Smooth muscle cell of bladder (primary cell): ENCODE data around the gene TAPBPL. TPM values are rescaled to one million over a fixed set of nuclear protein-coding genes. Genes with fewer than 3 reads are reported as not detected.

Source experiments
- total RNA-seq: library from RNA; depleted of rRNA; stranded (reverse); fragments of >200 nt; gene quantifications from 2 replicates; pipeline ENCODE4 v1.2.3, GENCODE V29; 2014

TAPBPL gene, protein sequence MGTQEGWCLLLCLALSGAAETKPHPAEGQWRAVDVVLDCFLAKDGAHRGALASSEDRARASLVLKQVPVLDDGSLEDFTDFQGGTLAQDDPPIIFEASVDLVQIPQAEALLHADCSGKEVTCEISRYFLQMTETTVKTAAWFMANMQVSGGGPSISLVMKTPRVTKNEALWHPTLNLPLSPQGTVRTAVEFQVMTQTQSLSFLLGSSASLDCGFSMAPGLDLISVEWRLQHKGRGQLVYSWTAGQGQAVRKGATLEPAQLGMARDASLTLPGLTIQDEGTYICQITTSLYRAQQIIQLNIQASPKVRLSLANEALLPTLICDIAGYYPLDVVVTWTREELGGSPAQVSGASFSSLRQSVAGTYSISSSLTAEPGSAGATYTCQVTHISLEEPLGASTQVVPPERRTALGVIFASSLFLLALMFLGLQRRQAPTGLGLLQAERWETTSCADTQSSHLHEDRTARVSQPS
- total RNA-seq, result 8.5 and 11.8 TPM in 2 replicates

DNA sequence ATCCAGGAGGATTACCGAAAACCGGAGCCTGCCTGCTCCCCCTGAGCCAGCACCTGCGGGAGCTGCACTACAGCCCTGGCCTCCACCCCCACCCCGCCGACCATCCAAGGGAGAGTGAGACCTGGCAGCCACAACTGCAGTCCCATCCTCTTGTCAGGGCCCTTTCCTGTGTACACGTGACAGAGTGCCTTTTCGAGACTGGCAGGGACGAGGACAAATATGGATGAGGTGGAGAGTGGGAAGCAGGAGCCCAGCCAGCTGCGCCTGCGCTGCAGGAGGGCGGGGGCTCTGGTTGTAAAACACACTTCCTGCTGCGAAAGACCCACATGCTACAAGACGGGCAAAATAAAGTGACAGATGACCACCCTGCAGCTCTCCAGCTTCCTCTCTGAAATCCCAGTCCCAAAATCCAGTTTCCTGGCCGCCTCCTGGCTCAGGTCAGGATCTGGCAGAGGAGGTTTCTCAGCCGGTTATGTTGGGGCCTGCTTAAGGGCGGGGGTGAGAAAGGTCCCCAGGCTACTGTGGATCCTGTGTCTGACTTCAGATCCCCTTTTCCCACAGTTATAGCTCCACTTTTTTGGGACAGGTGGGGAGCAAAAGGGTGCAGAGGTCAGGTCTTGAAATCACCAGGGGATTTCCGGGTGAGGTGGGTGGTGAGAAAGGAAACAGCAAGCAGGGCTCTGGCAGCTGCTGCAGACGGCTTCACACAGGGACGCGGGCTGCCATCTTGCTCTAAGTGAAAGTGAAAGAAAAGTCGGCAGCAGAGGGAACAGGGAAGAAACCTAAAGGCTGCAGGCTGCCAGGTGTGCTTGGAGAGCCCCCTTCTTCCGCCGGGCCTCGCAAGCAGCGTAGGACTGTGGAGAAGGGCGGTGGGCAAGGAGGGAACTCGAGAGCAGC lies at the start of gene TAPBPL:
Gene TAPBPL, plus strand, starts transcription at position 695 of the 897 bp plus-strand sequence. CDS start 207 bp downstream, outside the sequence.

DNA sequence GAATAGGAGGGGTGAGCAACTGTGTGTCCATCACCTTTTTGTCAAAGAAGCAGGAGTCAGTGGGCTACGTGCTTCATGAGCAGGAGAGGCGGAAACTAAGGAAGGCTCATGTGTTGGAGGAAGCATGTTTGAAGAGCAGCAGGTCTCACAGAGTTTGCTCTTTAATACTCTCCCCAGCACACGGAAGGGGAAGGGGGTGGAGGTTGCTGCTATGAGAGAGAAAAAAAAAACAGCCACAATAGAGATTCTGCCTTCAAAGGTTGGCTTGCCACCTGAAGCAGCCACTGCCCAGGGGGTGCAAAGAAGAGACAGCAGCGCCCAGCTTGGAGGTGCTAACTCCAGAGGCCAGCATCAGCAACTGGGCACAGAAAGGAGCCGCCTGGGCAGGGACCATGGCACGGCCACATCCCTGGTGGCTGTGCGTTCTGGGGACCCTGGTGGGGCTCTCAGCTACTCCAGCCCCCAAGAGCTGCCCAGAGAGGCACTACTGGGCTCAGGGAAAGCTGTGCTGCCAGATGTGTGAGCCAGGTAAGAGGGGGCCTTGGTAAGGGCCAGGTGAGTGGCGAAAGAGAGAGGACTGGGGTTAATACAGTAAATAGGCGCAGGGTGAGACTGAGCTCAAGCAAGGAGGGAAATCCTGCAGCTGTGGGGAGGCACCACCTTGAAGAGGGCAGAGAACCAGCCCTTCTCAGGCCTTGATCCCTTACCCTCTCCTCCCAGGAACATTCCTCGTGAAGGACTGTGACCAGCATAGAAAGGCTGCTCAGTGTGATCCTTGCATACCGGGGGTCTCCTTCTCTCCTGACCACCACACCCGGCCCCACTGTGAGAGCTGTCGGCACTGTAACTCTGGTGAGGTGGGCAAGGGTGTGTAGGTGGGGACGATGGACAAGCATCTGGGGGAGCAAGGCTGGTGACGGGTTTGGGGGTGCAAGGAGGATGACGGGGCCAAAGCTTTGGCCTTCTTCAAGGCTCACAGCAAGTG lies 6.8 kb upstream of the TAPBPL start, which contains the start of gene CD27:
Gene CD27, plus strand, starts transcription at position 252 of the 985 bp plus-strand sequence. Its CDS starts 141 bp downstream, at position 393.

DNA sequence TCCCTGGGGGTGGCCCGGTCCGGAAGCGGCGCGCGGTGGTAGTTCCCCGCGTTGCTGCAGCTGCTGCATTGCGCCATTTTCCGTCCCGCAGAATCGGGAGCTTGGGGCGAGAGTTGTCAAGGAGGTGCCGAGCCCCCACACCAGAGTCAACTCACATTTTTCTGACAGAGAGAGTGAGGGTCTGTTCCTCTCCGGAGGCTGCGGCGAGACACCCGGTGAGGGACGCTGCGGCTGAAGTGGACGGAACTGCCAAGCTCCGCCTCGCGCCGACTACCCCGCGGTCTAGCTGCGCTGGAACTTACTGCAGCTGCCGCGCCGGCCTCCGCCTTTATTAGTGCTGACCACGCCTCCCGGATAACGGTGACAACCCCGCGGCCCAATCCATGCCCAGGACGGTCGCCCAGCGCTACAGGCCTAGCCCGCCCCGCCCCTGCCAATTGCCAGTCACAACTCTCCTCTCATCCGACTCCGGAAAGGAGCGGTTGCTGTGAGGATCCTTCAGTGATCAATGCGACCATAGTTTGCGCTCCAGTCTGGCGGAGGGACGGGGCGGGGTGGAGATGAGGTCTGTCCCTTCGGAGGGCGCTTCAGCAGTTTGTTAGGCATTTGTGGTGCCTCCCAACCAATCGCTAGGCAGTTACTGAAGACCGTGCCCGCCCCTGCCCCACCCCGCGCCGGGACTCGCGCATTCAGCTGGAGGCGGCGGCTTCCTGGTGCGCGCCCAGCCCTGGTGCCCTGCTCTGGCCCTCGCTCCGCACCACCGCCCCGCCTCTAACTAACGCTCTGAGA lies 18.7 kb downstream of the TAPBPL start, which contains the start of gene VAMP1:
Gene VAMP1, minus strand, starts transcription at position 303 of the 789 bp plus-strand sequence. Its CDS starts 146 bp downstream, at position 157.

DNA sequence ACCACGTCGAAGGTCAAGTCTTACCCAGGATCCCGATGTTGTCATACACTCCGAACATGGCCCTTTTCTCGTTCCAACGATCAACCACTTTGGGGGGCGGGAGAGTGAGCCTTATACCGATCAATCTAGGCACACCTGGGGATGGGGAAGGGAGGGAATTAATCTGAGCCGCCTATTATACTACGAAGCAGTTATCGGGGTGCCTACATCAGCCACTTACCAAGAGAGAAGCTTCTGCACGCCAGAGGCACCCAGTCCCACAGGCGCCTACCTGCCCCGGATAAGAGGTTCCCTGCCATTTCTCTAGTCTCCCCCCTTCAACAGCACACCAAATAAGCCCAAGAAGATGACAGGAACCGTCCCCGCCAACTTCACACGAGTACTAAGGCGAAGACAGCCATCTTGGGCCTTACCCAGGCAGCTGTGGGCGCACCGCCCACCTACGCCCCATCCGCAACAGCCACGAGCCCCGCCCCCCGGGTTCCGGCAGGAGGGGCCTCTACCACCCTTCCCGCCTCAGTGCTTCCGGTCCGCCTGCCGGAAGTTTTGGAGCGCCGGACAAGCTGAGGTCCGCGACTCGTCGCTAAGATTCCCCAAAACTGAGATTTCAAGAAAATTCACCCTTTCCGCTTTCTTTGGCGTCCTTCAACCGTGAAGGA lies 41.1 kb downstream of the TAPBPL start, which contains the start of gene MRPL51:
Gene MRPL51, minus strand, starts transcription at position 425 of the 659 bp plus-strand sequence. Its CDS starts 126 bp downstream, at position 299.

DNA sequence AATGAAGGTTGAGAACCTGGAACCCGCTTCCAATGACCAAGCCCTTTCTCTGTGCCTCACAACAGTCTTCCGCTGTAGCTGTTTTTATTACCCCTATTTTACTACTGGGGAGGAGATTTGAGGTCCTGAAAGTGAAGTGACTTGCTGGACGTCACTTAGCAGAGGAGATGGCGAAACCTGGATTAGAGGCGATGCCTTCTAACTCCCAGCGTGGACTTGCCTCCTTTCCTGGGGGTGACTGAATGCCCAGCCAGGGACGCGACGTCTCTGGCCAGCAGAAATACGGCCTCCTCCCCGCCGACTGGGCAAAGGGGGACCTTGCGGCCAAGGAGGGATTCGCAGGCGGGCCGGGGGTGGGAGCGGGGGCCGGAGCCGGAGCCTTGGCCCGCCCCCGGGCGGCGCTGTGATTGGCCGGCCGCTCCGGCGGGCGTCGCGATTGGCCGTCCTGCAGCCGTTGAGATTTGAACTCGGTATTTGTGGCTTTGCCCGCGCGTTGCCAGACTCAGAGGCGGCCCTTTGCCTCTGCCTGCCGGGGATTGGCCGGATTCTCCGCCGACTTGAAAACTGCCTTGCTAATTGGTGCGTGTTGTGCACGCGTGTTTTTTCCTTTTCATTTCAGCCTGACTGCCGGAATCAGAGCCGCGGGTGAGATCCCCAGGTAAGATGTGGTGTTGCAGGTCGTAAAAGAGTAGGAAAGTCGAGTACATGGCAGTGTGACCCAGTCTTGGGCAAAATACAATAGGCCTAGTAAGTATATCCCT lies 41.8 kb downstream of the TAPBPL start, which contains the start of gene NCAPD2:
Gene NCAPD2, plus strand, starts transcription at position 606 of the 761 bp plus-strand sequence. CDS start 997 bp downstream, outside the sequence.

Other genes starting within 250 kb of the TAPBPL start
- under 0.01 and 0.09 TPM in 2 replicates for gene PLEKHG6, start 141.4 kb upstream of the TAPBPL start, total RNA-seq
- 99.0 and 112 TPM in 2 replicates for gene TNFRSF1A, start 110.0 kb upstream of the TAPBPL start, total RNA-seq
- gene SCNN1A, start 76.5 kb upstream of the TAPBPL start, total RNA-seq, result under 0.01 and 0.37 TPM in 2 replicates
- gene LTBR, start 67.9 kb upstream of the TAPBPL start, total RNA-seq, result 52.3 and 71.6 TPM in 2 replicates
- gene CD27, start 7.1 kb upstream of the TAPBPL start, total RNA-seq, result 0.09 and 0.14 TPM in 2 replicates
- gene VAMP1, start 18.6 kb downstream of the TAPBPL start, total RNA-seq, result 7.8 and 10.0 TPM in 2 replicates
- gene MRPL51, start 41.2 kb downstream of the TAPBPL start, total RNA-seq, result 143 and 163 TPM in 2 replicates
- 26.3 and 28.8 TPM in 2 replicates for gene NCAPD2, start 42.1 kb downstream of the TAPBPL start, total RNA-seq
- gene GAPDH, start 82.5 kb downstream of the TAPBPL start, total RNA-seq, result 7,747 and 9,147 TPM in 2 replicates
- 11.2 and 13.2 TPM in 2 replicates for gene IFFO1, start 104.0 kb downstream of the TAPBPL start, total RNA-seq
- gene NOP2, start 116.2 kb downstream of the TAPBPL start, total RNA-seq, result 9.8 and 17.4 TPM in 2 replicates
- 189 and 195 TPM in 2 replicates for gene CHD4, start 155.3 kb downstream of the TAPBPL start, total RNA-seq
- not detected in 2 replicates for gene LPAR5, start 183.9 kb downstream of the TAPBPL start, total RNA-seq
- 0.28 and 0.37 TPM in 2 replicates for gene ACRBP, start 195.4 kb downstream of the TAPBPL start, total RNA-seq
- 27.2 and 34.4 TPM in 2 replicates for gene ING4, start 211.1 kb downstream of the TAPBPL start, total RNA-seq
- gene ZNF384, start 237.3 kb downstream of the TAPBPL start, total RNA-seq, result 6.8 and 10.4 TPM in 2 replicates
- 0.09 TPM in 1 of 2 replicates, not detected in the other for gene PIANP, start 248.8 kb downstream of the TAPBPL start, total RNA-seq